H9 (cell line): Measurements from ENCODE around the gene TM9SF1. TPM values are rescaled to one million over a fixed set of nuclear protein-coding genes. Genes with fewer than 3 reads are reported as not detected.

ENCODE experiments used
- DNase-seq: peaks from one replicate; pipeline ENCODE4 v3.0.0-alpha.2; 2017
- H2AFZ ChIP-seq: one replicate; pipeline ENCODE4 v1.6.1; 2013; ENCODE audit warnings: mild to moderate bottlenecking, low read length, control low read depth, moderate library complexity
- H2AK5ac ChIP-seq: 2 replicates; pipeline ENCODE4 v1.6.1; 2013; ENCODE audit warnings: low read length, control low read depth, mixed read lengths; ENCODE audit not compliant: insufficient read length
- H2BK120ac ChIP-seq: one replicate; pipeline ENCODE4 v1.6.1; 2013; ENCODE audit warnings: low read depth, mild to moderate bottlenecking, low read length, control low read depth, inconsistent platforms; ENCODE audit not compliant: poor library complexity, severe bottlenecking
- H2BK12ac ChIP-seq: 2 replicates; pipeline ENCODE4 v1.6.1; 2013; ENCODE audit warnings: low read length, control low read depth, mixed read lengths, low read depth; ENCODE audit not compliant: insufficient read length
- H2BK15ac ChIP-seq: 2 replicates; pipeline ENCODE4 v1.6.1; 2013; ENCODE audit warnings: low read depth, low read length, control low read depth
- H2BK20ac ChIP-seq: one replicate; pipeline ENCODE4 v1.6.1; 2013; ENCODE audit warnings: low read depth, mild to moderate bottlenecking, low read length, control low read depth, inconsistent platforms; ENCODE audit not compliant: poor library complexity, severe bottlenecking
- H2BK5ac ChIP-seq: 2 replicates; pipeline ENCODE4 v1.6.1; 2013; ENCODE audit warnings: low read length, control low read depth, mixed read lengths; ENCODE audit not compliant: insufficient read length
- H3K14ac ChIP-seq: 2 replicates; pipeline ENCODE4 v1.6.1; 2013; ENCODE audit warnings: low read length, control low read depth; ENCODE audit not compliant: insufficient read depth
- H3K18ac ChIP-seq: 2 replicates; pipeline ENCODE4 v1.6.1; 2013; ENCODE audit warnings: low read depth, mild to moderate bottlenecking, mixed read lengths, low read length, control low read depth; ENCODE audit not compliant: insufficient read length
- H3K23ac ChIP-seq: 2 replicates; pipeline ENCODE4 v1.6.1; 2013; ENCODE audit warnings: low read length, control low read depth, mixed read lengths, low read depth; ENCODE audit not compliant: insufficient read length
- H3K23me2 ChIP-seq: 2 replicates; pipeline ENCODE4 v1.6.1; 2013; ENCODE audit warnings: low read depth, mild to moderate bottlenecking, mixed read lengths, low read length, control low read depth; ENCODE audit not compliant: insufficient read length, poor library complexity, severe bottlenecking
- H3K27ac ChIP-seq: 2 replicates; pipeline ENCODE4 v1.5.1; 2013; ENCODE audit warnings: low read length, control low read depth, mixed read lengths, low read depth; ENCODE audit not compliant: insufficient read length
- H3K27me3 ChIP-seq: 2 replicates; pipeline ENCODE4 v1.6.1; 2013; ENCODE audit warnings: low read length, control low read depth, inconsistent platforms; ENCODE audit not compliant: insufficient read depth
- H3K4ac ChIP-seq: 2 replicates; pipeline ENCODE4 v1.6.1; 2013; ENCODE audit warnings: low read depth, mild to moderate bottlenecking, control low read depth, inconsistent platforms, low read length, moderate library complexity
- H3K4me1 ChIP-seq: 2 replicates; pipeline ENCODE4 v1.6.1; 2013; ENCODE audit warnings: low read length, control low read depth, inconsistent platforms; ENCODE audit not compliant: insufficient read depth
- H3K4me2 ChIP-seq: 2 replicates; pipeline ENCODE4 v1.6.1; 2013; ENCODE audit warnings: low read length, control low read depth, mixed read lengths; ENCODE audit not compliant: insufficient read length, insufficient read depth
- H3K56ac ChIP-seq: 2 replicates; pipeline ENCODE4 v1.6.1; 2013; ENCODE audit warnings: low read depth, mild to moderate bottlenecking, mixed read lengths, low read length, control low read depth; ENCODE audit not compliant: insufficient read length
- H3K79me1 ChIP-seq: 2 replicates; pipeline ENCODE4 v1.6.1; 2013; ENCODE audit warnings: low read depth, mild to moderate bottlenecking, moderate library complexity, low read length, control low read depth, inconsistent platforms; ENCODE audit not compliant: insufficient read depth, poor library complexity, severe bottlenecking
- H3K79me2 ChIP-seq: 2 replicates; pipeline ENCODE4 v1.6.1; 2013; ENCODE audit warnings: low read length, control low read depth, inconsistent platforms; ENCODE audit not compliant: insufficient read depth
- H3K9ac ChIP-seq: 2 replicates; pipeline ENCODE4 v1.6.1; 2013; ENCODE audit warnings: low read length, control low read depth, mixed read lengths; ENCODE audit not compliant: insufficient read length; ENCODE audit errors: extremely low read depth
- H3K9me3 ChIP-seq: one replicate; pipeline ENCODE4 v1.6.1; 2013; ENCODE audit warnings: low read depth, low read length, inconsistent platforms; ENCODE audit not compliant: control insufficient read depth
- H3T11ph ChIP-seq: one replicate; pipeline ENCODE4 v1.6.1; 2013; ENCODE audit warnings: mild to moderate bottlenecking, low read length, control low read depth, inconsistent platforms
- H4K20me1 ChIP-seq: one replicate; pipeline ENCODE4 v1.6.1; 2013; ENCODE audit not compliant: control insufficient read depth, insufficient read length, insufficient read depth
- H4K5ac ChIP-seq: 2 replicates; pipeline ENCODE4 v1.6.1; 2013; ENCODE audit warnings: low read depth, mild to moderate bottlenecking, mixed read lengths, low read length, control low read depth; ENCODE audit not compliant: insufficient read length
- H4K8ac ChIP-seq: replicated peaks from 2 replicates; pipeline ENCODE4 v1.6.1; 2013; ENCODE audit warnings: low read length, control low read depth, mixed read lengths, low read depth; ENCODE audit not compliant: insufficient read length
- H4K91ac ChIP-seq: 2 replicates; pipeline ENCODE4 v1.6.1; 2013; ENCODE audit warnings: low read depth, mild to moderate bottlenecking, moderate library complexity, mixed read lengths, low read length, control low read depth; ENCODE audit not compliant: insufficient read length
- H3K27ac Mint-ChIP-seq, 3 experiments: 2 replicates in 2 of 3; 3 replicates in 1 of 3; pipeline ENCODE4 v1.8.0; 2020 to 2021; ENCODE audit warnings: mixed read lengths in 3 of 3, mild to moderate bottlenecking in 1 of 3, moderate library complexity in 1 of 3
- H3K27me3 Mint-ChIP-seq: 2 replicates; pipeline ENCODE4 v1.8.0; 2021; ENCODE audit warnings: low read depth, mild to moderate bottlenecking, moderate library complexity, mixed read lengths
- H3K36me3 Mint-ChIP-seq, 3 experiments: 2 replicates in 2 of 3; 3 replicates in 1 of 3; pipeline ENCODE4 v1.8.0; 2020 to 2021; ENCODE audit warnings: low read depth in 3 of 3, mixed read lengths in 3 of 3; ENCODE audit not compliant: insufficient read depth in 1 of 3
- H3K4me1 Mint-ChIP-seq, 2 experiments: 2 replicates each; pipeline ENCODE4 v1.8.0; 2020; ENCODE audit warnings: mixed read lengths in 2 of 2
- H3K4me3 Mint-ChIP-seq, 2 experiments: 2 replicates in 1 of 2; 3 replicates in 1 of 2; pipeline ENCODE4 v1.8.0; 2020 to 2021; ENCODE audit warnings: mild to moderate bottlenecking in 2 of 2, mixed read lengths in 2 of 2, moderate library complexity in 1 of 2
- H3K9me3 Mint-ChIP-seq, 2 experiments: 2 replicates in 1 of 2; 3 replicates in 1 of 2; pipeline ENCODE4 v1.8.0; 2020; ENCODE audit warnings: mild to moderate bottlenecking in 2 of 2, mixed read lengths in 2 of 2, moderate library complexity in 1 of 2
- CTCF ChIP-seq: fragments of 200-600 bp; sonication (generic); conservative IDR thresholded peaks from 3 replicates; pipeline ENCODE4 v1.8.0; 2021; ENCODE audit warnings: antibody characterized with exemption, mild to moderate bottlenecking
- WGBS: extraction: QIAGEN DNeasy Blood & Tissue Kit; methylation state at CpG from one replicate; pipeline ENCODE4 v1.1.7; 2013; ENCODE audit warnings: missing lambda C conversion rate, low lambda C conversion rate, mixed read lengths; ENCODE audit not compliant: insufficient read length; ENCODE audit errors: extremely low coverage; 5-methylcytosine and 5-hydroxymethylcytosine counted together
- total RNA-seq: library from RNA; stranded (reverse); gene quantifications from 2 replicates; pipeline ENCODE4 v1.2.1, GENCODE V29; 2021

The TM9SF1 gene
- total RNA-seq, 1 experiment from 2014 or later = 31.6 TPM

GRCh38 chr14:24243336-24243836 lies 48.1 kb upstream of the TM9SF1 start:
- no peak overlapping the region for H2BK120ac ChIP-seq
- no peak overlapping the region for H2AFZ ChIP-seq
- H3T11ph ChIP-seq = no peak overlapping the region
- H3K79me2 ChIP-seq = no peaks in the 10 kb centered on the region
- Mint-ChIP-seq H3K36me3 (peaks cover 12 to 28% (median 24%) of the 10 kb centered on the region in 3 experiments; a peak in 6 of 7 replicates), H3K4me1 (peaks cover 11 to 12% of the 10 kb centered on the region in 2 experiments), H3K9me3 (no peaks in the 10 kb centered on the region), H3K4me3 (peak overlapping the region; percentile 92 to 96), H3K27me3 (peaks cover 8% of the 10 kb centered on the region; the same call in 1 of the 2 replicates), H3K27ac (peak overlapping the region; percentile 99 to 100 (median 100); a peak in 3 of 7 replicates)
- no peaks in the 10 kb centered on the region for H3K4me1 ChIP-seq
- H3K9me3 ChIP-seq = no peaks in the 10 kb centered on the region
- H3K23ac ChIP-seq = no peak overlapping the region
- H4K91ac ChIP-seq = no peak overlapping the region
- H3K27ac ChIP-seq = no peak overlapping the region
- peaks cover 6% of the 10 kb centered on the region for H3K23me2 ChIP-seq
- H3K56ac ChIP-seq = no peak overlapping the region
- peaks cover 2% of the 10 kb centered on the region for H4K20me1 ChIP-seq
- H2AK5ac ChIP-seq = no peak overlapping the region
- H3K9ac ChIP-seq = peak overlapping the region; percentile 19
- no peak for DNase-seq
- H3K18ac ChIP-seq = no peak overlapping the region
- H3K14ac ChIP-seq = no peak overlapping the region; the same call in 1 of the 2 replicates
- H4K5ac ChIP-seq = no peak overlapping the region
- peak overlapping the region; percentile 47 for H3K4me2 ChIP-seq
- H2BK5ac ChIP-seq = no peak overlapping the region
- H2BK20ac ChIP-seq = no peak overlapping the region
- H4K8ac ChIP-seq = no peak overlapping the region
- no CpG with 5 or more reads among the region's 10 CpGs for WGBS
- H2BK15ac ChIP-seq = no peak overlapping the region
- H3K27me3 ChIP-seq = no peaks in the 10 kb centered on the region
- H3K4ac ChIP-seq = no peak overlapping the region
- no peak for TF ChIP-seq CTCF
- peak overlapping the region; percentile 39 for H2BK12ac ChIP-seq
- H3K79me1 ChIP-seq = no peaks in the 10 kb centered on the region
